ENCODE results near the gene PDP2. TPM values are rescaled to one million over a fixed set of nuclear protein-coding genes. Genes with fewer than 3 reads are reported as not detected.
A peak's percentile ranks its signal among the peaks of the same experiment; 100 is the strongest.

Gene PDP2
- total RNA-seq, 1 experiment from 2014 or later = 21.5 TPM

DNA sequence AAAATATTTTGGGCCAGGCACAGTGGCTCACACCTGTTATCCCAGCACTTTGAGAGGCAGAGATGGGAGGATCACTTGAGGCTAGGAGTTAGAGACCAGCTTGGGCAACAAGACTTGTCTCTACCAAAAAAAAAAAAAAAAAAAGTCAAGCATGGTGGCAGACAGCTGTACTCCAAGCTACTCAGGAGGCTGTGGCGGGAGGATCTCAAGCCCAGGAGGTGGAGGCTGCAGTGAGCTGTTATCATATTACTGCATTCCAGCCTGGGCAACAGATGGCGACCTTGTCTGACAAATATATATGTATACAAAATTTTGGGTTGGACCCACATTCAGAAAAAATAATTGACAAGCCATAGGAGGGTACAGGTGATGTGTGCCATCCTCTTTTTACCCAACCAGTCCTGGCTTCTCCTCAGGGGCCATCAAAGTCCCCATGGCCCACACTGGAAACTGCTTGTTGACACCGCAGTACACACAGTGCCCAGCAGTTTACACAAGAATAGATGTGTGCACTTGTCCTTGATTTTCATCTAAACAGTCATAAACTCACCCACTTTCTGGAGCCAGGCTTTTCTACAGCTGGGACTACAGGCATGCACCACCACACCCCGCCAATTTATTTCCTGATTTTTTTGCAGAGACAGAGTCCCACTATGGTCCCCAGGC, 56.7 kb downstream of the PDP2 start:
- ChIA-PET CTCF (interaction anchor here (0.6 to 1.9 kb wide), 7 partner anchors 8 to 595 kb away, joined by 3 to 10 read pairs (median 4); no protein-coding TSS in a partner anchor), POLR2A (interaction anchor here (0.8 to 1.6 kb wide), 9 partner anchors 9 to 271 kb away, joined by 3 to 8 read pairs (median 4); partner anchors contain the start of gene PDP2)
- Mint-ChIP-seq H3K4me3 (ENCODE audit: unreplicated experiment) (peak overlapping the region; percentile 97), H3K27ac (ENCODE audit: low read depth, unreplicated experiment) (peak overlapping the region; percentile 94), H3K27me3 (ENCODE audit: insufficient read depth, unreplicated experiment) (no peaks in the 10 kb centered on the region), H3K4me1 (ENCODE audit: insufficient read depth, unreplicated experiment) (peaks cover 31% of the 10 kb centered on the region), H3K36me3 (ENCODE audit: insufficient read depth, unreplicated experiment) (peaks cover 39% of the 10 kb centered on the region), H3K9me3 (ENCODE audit: unreplicated experiment) (no peaks in the 10 kb centered on the region)
- no peak for DNase-seq (ENCODE audit: unreplicated experiment)
- BruUV-seq (replicated peaks) = no TSS peak
- TF ChIP-seq, protein P1, sequence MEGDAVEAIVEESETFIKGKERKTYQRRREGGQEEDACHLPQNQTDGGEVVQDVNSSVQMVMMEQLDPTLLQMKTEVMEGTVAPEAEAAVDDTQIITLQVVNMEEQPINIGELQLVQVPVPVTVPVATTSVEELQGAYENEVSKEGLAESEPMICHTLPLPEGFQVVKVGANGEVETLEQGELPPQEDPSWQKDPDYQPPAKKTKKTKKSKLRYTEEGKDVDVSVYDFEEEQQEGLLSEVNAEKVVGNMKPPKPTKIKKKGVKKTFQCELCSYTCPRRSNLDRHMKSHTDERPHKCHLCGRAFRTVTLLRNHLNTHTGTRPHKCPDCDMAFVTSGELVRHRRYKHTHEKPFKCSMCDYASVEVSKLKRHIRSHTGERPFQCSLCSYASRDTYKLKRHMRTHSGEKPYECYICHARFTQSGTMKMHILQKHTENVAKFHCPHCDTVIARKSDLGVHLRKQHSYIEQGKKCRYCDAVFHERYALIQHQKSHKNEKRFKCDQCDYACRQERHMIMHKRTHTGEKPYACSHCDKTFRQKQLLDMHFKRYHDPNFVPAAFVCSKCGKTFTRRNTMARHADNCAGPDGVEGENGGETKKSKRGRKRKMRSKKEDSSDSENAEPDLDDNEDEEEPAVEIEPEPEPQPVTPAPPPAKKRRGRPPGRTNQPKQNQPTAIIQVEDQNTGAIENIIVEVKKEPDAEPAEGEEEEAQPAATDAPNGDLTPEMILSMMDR (IDR thresholded peaks at IDR 0.05; ENCODE audit: unreplicated experiment) = no peak
- intact Hi-C loops (cut with micrococcal nuclease) = no loop called here

DNA sequence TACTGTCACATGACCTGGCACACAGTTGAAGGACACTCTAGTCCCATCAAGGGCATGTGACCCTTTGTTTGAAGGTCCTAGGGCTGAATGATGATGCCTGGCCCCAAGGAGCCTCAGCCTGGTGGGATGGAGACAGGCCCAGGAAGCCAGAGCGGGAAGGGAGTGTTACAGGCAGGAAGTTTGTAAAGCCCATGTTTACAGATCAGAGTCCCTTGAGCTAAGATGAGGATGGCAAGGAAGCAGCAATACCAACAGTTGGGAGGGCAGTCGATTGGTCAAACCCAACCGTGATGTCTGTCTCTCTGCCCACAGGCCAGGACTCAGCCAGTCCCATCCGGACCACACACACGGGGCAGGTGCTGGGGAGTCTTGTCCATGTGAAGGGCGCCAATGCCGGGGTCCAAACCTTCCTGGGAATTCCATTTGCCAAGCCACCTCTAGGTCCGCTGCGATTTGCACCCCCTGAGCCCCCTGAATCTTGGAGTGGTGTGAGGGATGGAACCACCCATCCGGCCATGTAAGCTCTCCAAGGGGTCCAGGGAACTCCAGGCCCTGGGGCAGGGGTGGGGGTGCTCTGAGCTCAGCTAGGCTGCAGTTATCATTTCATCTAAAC, 57.5 kb downstream of the PDP2 start:
- ChIA-PET POLR2A (interaction anchor here (1.1 to 1.6 kb wide), 3 partner anchors 9 to 43 kb away, joined by 3 to 6 read pairs (median 3); no protein-coding TSS in a partner anchor), CTCF (interaction anchor here (0.7 to 3.2 kb wide), 3 partner anchors 15 to 43 kb away, joined by 3 to 15 read pairs (median 3); no protein-coding TSS in a partner anchor)
- Mint-ChIP-seq H3K4me3 (ENCODE audit: unreplicated experiment) (peak overlapping the region; percentile 97), H3K36me3 (ENCODE audit: insufficient read depth, unreplicated experiment) (peaks cover 47% of the 10 kb centered on the region), H3K27me3 (ENCODE audit: insufficient read depth, unreplicated experiment) (no peaks in the 10 kb centered on the region), H3K9me3 (ENCODE audit: unreplicated experiment) (no peaks in the 10 kb centered on the region), H3K4me1 (ENCODE audit: insufficient read depth, unreplicated experiment) (peaks cover 24% of the 10 kb centered on the region), H3K27ac (ENCODE audit: low read depth, unreplicated experiment) (no peak overlapping the region)
- BruUV-seq (replicated peaks) = no TSS peak
- TF ChIP-seq, protein P1 (IDR thresholded peaks at IDR 0.05; ENCODE audit: unreplicated experiment) = no peak
- DNase-seq (ENCODE audit: unreplicated experiment) = no peak
- intact Hi-C loops (cut with micrococcal nuclease) = no loop called here

DNA sequence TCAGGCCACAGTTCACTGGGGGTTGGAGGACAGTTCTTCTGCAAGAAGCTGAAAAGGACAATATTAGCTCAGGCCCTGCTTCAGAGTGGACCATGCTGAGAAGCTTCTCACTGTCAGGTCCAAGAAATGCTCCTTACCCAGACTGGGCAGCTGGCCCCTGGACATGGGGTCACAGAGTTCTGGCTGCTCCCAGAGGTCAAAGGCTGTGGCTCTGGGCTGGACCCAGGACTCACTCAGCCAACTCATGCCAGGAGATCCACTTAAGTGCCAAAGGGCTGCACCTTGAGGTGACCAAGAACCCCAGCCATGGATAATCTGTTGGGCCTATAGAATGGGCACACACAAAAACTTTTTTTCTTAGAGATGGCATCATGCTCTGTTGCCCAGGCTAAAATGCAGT, 59.1 kb downstream of the PDP2 start:
- TF ChIP-seq, protein P1 (IDR thresholded peaks at IDR 0.05; ENCODE audit: unreplicated experiment) = no peak
- no TSS peak for BruUV-seq (replicated peaks)
- H3K36me3 Mint-ChIP-seq (ENCODE audit: insufficient read depth, unreplicated experiment) = peaks cover 50% of the 10 kb centered on the region
- CTCF ChIA-PET = interaction anchor here (0.6 to 3.2 kb wide), 2 partner anchors 44 to 89 kb away, joined by 3 to 15 read pairs; no protein-coding TSS in a partner anchor
- H3K4me1 Mint-ChIP-seq (ENCODE audit: insufficient read depth, unreplicated experiment) = peaks cover 11% of the 10 kb centered on the region
- no peak overlapping the region for H3K27ac Mint-ChIP-seq (ENCODE audit: low read depth, unreplicated experiment)
- no peak overlapping the region for H3K4me3 Mint-ChIP-seq (ENCODE audit: unreplicated experiment)
- H3K27me3 Mint-ChIP-seq (ENCODE audit: insufficient read depth, unreplicated experiment) = no peaks in the 10 kb centered on the region
- H3K9me3 Mint-ChIP-seq (ENCODE audit: unreplicated experiment) = no peaks in the 10 kb centered on the region
- intact Hi-C loops (cut with micrococcal nuclease) = no loop called here
- DNase-seq (ENCODE audit: unreplicated experiment) = no peak
- POLR2A ChIA-PET = interaction anchor here (1.4 kb wide), 1 partner anchor 9 kb away, joined by 4 read pairs; no protein-coding TSS in a partner anchor

DNA sequence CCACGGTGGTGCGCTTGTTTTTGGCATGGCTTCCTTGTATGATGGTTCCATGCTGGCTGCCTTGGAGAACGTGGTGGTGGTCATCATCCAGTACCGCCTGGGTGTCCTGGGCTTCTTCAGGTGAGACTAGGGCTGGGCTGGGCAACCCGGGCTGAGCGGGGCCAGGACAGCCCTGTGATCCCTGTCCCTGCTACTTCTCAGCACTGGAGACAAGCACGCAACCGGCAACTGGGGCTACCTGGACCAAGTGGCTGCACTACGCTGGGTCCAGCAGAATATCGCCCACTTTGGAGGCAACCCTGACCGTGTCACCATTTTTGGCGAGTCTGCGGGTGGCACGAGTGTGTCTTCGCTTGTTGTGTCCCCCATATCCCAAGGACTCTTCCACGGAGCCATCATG, 59.9 kb downstream of the PDP2 start:
- no peaks in the 10 kb centered on the region for H3K27me3 Mint-ChIP-seq (ENCODE audit: insufficient read depth, unreplicated experiment)

More for the DNA sequence above, 59.9 kb downstream of the PDP2 start:
- no peak overlapping the region for H3K27ac Mint-ChIP-seq (ENCODE audit: low read depth, unreplicated experiment)
- intact Hi-C loops (cut with micrococcal nuclease) = no loop called here
- ChIA-PET POLR2A (interaction anchor here (0.9 to 1.4 kb wide), 2 partner anchors 9 to 10 kb away, joined by 3 to 4 read pairs; no protein-coding TSS in a partner anchor), CTCF (interaction anchor here (3.2 kb wide), 1 partner anchor 45 kb away, joined by 15 read pairs; no protein-coding TSS in a partner anchor)
- TF ChIP-seq, protein P1 (IDR thresholded peaks at IDR 0.05; ENCODE audit: unreplicated experiment) = no peak
- DNase-seq (ENCODE audit: unreplicated experiment) = no peak
- peaks cover 50% of the 10 kb centered on the region for H3K36me3 Mint-ChIP-seq (ENCODE audit: insufficient read depth, unreplicated experiment)
- H3K4me3 Mint-ChIP-seq (ENCODE audit: unreplicated experiment) = no peak overlapping the region
- no peaks in the 10 kb centered on the region for H3K9me3 Mint-ChIP-seq (ENCODE audit: unreplicated experiment)
- BruUV-seq (replicated peaks) = no TSS peak
- peaks cover 11% of the 10 kb centered on the region for H3K4me1 Mint-ChIP-seq (ENCODE audit: insufficient read depth, unreplicated experiment)

Data from MCF 10A (cell line).